Measurements from ENCODE around the gene SIPA1L3.

The SIPA1L3 gene

GRCh38 chr19:38093154-38093553, 186.1 kb downstream of the SIPA1L3 start:
- Histone ChIP-seq H3K27ac (ENCODE audit: low read length) (no peak overlapping the region), H3K4me2 (ENCODE audit: low read depth, low read length) (no peak overlapping the region), H3K27me3 (replicated peaks; ENCODE audit: insufficient read depth, low read length) (no peaks in the 10 kb centered on the region), H3K4me3 (ENCODE audit: low read length) (no peak overlapping the region), H3K4me1 (ENCODE audit: low read length) (no peaks in the 10 kb centered on the region), H4K20me1 (ENCODE audit: insufficient read depth, low read length) (no peaks in the 10 kb centered on the region), H3K9ac (ENCODE audit: low read length) (no peak overlapping the region), H3F3A (ENCODE audit: insufficient read depth, low read length) (no peaks in the 10 kb centered on the region), H3K9me2 (replicated peaks; ENCODE audit: insufficient read depth, low read length) (no peaks in the 10 kb centered on the region), H3K9me3 (replicated peaks; ENCODE audit: insufficient read depth, low read length) (no peaks in the 10 kb centered on the region), H3K36me3 (replicated peaks; ENCODE audit: insufficient read depth, low read length) (no peaks in the 10 kb centered on the region), H2AFZ (ENCODE audit: low read length) (no peak overlapping the region), H3K79me2 (ENCODE audit: low read length) (no peaks in the 10 kb centered on the region)
- DNase-seq, result no peak
- no peak for TF ChIP-seq CTCF (IDR thresholded peaks at IDR 0.05; ENCODE audit: low read length)
- TF ChIP-seq EZH2 (optimal IDR thresholded peaks at IDR 0.05; ENCODE audit: low read depth, low read length), result no peak
- TF ChIP-seq EZH2phosphoT487 (IDR thresholded peaks at IDR 0.05; ENCODE audit: low read length), result no peak

- H4K20me1 ChIP-seq (ENCODE audit: insufficient read depth, low read length), result no peaks in the 10 kb centered on the region
- no peaks in the 10 kb centered on the region for H3K9me2 ChIP-seq (replicated peaks; ENCODE audit: insufficient read depth, low read length)
- H3K4me1 ChIP-seq (ENCODE audit: low read length), result no peaks in the 10 kb centered on the region
- H3K9ac ChIP-seq (ENCODE audit: low read length), result no peak overlapping the region
- no peak overlapping the region for H3K27ac ChIP-seq (ENCODE audit: low read length)
- no peaks in the 10 kb centered on the region for H3K36me3 ChIP-seq (replicated peaks; ENCODE audit: insufficient read depth, low read length)
- H3K79me2 ChIP-seq (ENCODE audit: low read length), result no peaks in the 10 kb centered on the region
- no peak overlapping the region for H3K4me3 ChIP-seq (ENCODE audit: low read length)
- no peaks in the 10 kb centered on the region for H3F3A ChIP-seq (ENCODE audit: insufficient read depth, low read length)
- H3K27me3 ChIP-seq (replicated peaks; ENCODE audit: insufficient read depth, low read length), result no peaks in the 10 kb centered on the region
- TF ChIP-seq CTCF (IDR thresholded peaks at IDR 0.05; ENCODE audit: low read length), result no peak
- no peak for TF ChIP-seq EZH2phosphoT487 (IDR thresholded peaks at IDR 0.05; ENCODE audit: low read length)
- TF ChIP-seq EZH2 (optimal IDR thresholded peaks at IDR 0.05; ENCODE audit: low read depth, low read length), result no peak
- H2AFZ ChIP-seq (ENCODE audit: low read length), result no peak overlapping the region
- no peak for DNase-seq
- no peaks in the 10 kb centered on the region for H3K9me3 ChIP-seq (replicated peaks; ENCODE audit: insufficient read depth, low read length)
- H3K4me2 ChIP-seq (ENCODE audit: low read depth, low read length), result no peak overlapping the region
Measured at GRCh38 chr19:38093587-38093986, 186.6 kb downstream of the SIPA1L3 start.

GRCh38 chr19:38095411-38096308, 188.7 kb downstream of the SIPA1L3 start:
- TF ChIP-seq EZH2 (optimal IDR thresholded peaks at IDR 0.05; ENCODE audit: low read depth, low read length), result no peak
- TF ChIP-seq CTCF (IDR thresholded peaks at IDR 0.05; ENCODE audit: low read length), result peak; percentile 73
- no peak for TF ChIP-seq EZH2phosphoT487 (IDR thresholded peaks at IDR 0.05; ENCODE audit: low read length)
- Histone ChIP-seq H4K20me1 (ENCODE audit: insufficient read depth, low read length) (no peaks in the 10 kb centered on the region), H3K4me1 (ENCODE audit: low read length) (no peaks in the 10 kb centered on the region), H3F3A (ENCODE audit: insufficient read depth, low read length) (no peaks in the 10 kb centered on the region), H3K4me3 (ENCODE audit: low read length) (no peak overlapping the region), H3K9me3 (replicated peaks; ENCODE audit: insufficient read depth, low read length) (no peaks in the 10 kb centered on the region), H3K27ac (ENCODE audit: low read length) (no peak overlapping the region), H3K9ac (ENCODE audit: low read length) (no peak overlapping the region), H3K36me3 (replicated peaks; ENCODE audit: insufficient read depth, low read length) (no peaks in the 10 kb centered on the region), H3K9me2 (replicated peaks; ENCODE audit: insufficient read depth, low read length) (no peaks in the 10 kb centered on the region), H3K79me2 (ENCODE audit: low read length) (no peaks in the 10 kb centered on the region), H3K4me2 (ENCODE audit: low read depth, low read length) (no peak overlapping the region), H3K27me3 (replicated peaks; ENCODE audit: insufficient read depth, low read length) (no peaks in the 10 kb centered on the region), H2AFZ (ENCODE audit: low read length) (no peak overlapping the region)
- peak; percentile 50 for DNase-seq
